CD4-positive, alpha-beta T cell treated with Interleukin-21 for 1 hour (primary cell): ENCODE measurements around the gene GRM4.

ENCODE experiments used
- DNase-seq: peaks from one replicate; pipeline ENCODE4 v3.0.0-alpha.2; 2020

The GRM4 gene

GRCh38 chr6:33975661-33976436, 170.0 kb downstream of the GRM4 start:
- DNase-seq, result no peak

DNA sequence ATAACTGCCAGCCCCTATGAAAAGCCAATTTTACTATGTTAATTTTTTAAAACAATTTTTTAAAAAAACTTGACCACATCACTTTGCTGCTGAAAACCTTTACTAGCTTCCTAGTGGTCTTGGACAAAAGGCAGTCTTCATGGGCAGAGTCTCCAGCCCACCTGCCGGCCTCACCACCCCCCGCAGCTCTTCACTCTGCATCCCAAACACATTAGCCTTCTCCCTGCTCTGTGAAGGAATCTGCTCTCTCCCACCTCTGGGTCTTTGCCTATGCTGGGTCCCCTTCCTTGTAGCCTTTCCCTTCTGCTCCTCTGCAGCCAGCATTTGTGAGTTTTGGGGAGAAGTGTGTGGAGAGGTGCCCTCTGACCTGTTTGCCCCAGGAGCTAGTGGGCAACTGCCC, 171.4 kb downstream of the GRM4 start:
- no peak for DNase-seq

GRCh38 chr6:33974030-33974429, 171.9 kb downstream of the GRM4 start:
- DNase-seq, result no peak

DNA sequence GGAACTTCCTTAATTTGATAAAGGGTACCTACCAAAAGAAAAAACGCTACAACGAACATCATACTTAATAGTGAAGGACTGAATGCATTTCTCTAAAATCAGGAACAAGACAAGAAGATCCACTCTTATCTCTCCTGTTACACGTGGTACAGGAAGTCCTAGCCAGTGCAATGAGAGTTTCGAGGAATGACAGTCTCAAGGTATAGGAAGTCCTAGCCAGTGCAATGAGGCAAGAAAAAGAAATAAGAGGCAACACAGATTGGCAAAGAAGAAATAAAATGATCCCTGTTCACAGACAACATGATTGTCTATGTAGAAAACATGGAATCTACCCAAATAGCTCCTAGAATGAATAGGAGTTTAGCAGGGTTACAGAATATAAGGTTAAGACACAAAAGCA, 174.3 kb downstream of the GRM4 start:
- no peak for DNase-seq
